Skeletal muscle cell (primary cell): Measurements from ENCODE around the gene FYB1.

Experiments
- DNase-seq: peaks from one replicate; pipeline ENCODE4 v3.0.0-alpha.2; 2010; ENCODE audit warnings: low read depth
- H3K4me3 ChIP-seq: 2 replicates; pipeline ENCODE4 v1.5.1; 2011; ENCODE audit warnings: low read depth, mild to moderate bottlenecking, control low read depth, low read length, moderate library complexity

The FYB1 gene

GRCh38 chr5:39106322-39106721, 113.0 kb downstream of the FYB1 start:
- no peak for DNase-seq
- no peak overlapping the region for H3K4me3 ChIP-seq

- H3K4me3 ChIP-seq: no peak overlapping the region
- no peak for DNase-seq
These were observed 115.1 kb downstream of the FYB1 start for GRCh38 chr5:39104221-39104620.

- peak; percentile 39 for DNase-seq
- H3K4me3 ChIP-seq: no peak overlapping the region
These were observed 116.6 kb downstream of the FYB1 start for GRCh38 chr5:39102684-39103155.

- no peak overlapping the region for H3K4me3 ChIP-seq
- DNase-seq: peak; percentile 96
These were observed 118.4 kb downstream of the FYB1 start for GRCh38 chr5:39100851-39101396.

- H3K4me3 ChIP-seq: no peak overlapping the region
- DNase-seq: no peak
These were observed 119.0 kb downstream of the FYB1 start for GRCh38 chr5:39100301-39100850.

GRCh38 chr5:39099831-39100230, 119.5 kb downstream of the FYB1 start:
- H3K4me3 ChIP-seq: no peak overlapping the region
- DNase-seq: no peak

- H3K4me3 ChIP-seq: no peak overlapping the region
- no peak for DNase-seq
These were observed 126.0 kb downstream of the FYB1 start for GRCh38 chr5:39093352-39093751.

- no peak for DNase-seq
- no peak overlapping the region for H3K4me3 ChIP-seq
These were observed 126.6 kb downstream of the FYB1 start for GRCh38 chr5:39092581-39093351.

- H3K4me3 ChIP-seq: no peak overlapping the region
- DNase-seq: no peak
These were observed 127.3 kb downstream of the FYB1 start for GRCh38 chr5:39091940-39092580.

- DNase-seq: no peak
- H3K4me3 ChIP-seq: no peak overlapping the region
These were observed 135.4 kb downstream of the FYB1 start for GRCh38 chr5:39083968-39084367.

GRCh38 chr5:39082995-39083394, 136.4 kb downstream of the FYB1 start:
- no peak for DNase-seq

GRCh38 chr5:39080597-39081204, 138.7 kb downstream of the FYB1 start:
- H3K4me3 ChIP-seq: no peak overlapping the region
- DNase-seq: no peak

More at GRCh38 chr5:39082995-39083394, 136.4 kb downstream of the FYB1 start:
- H3K4me3 ChIP-seq: no peak overlapping the region

GRCh38 chr5:39080168-39080567, 139.2 kb downstream of the FYB1 start:
- no peak overlapping the region for H3K4me3 ChIP-seq
- DNase-seq: no peak

- H3K4me3 ChIP-seq: no peak overlapping the region
- no peak for DNase-seq
These were observed 140.2 kb downstream of the FYB1 start for GRCh38 chr5:39079147-39079546.

- DNase-seq: no peak
- H3K4me3 ChIP-seq: no peak overlapping the region
These were observed 142.3 kb downstream of the FYB1 start for GRCh38 chr5:39076757-39077728.

GRCh38 chr5:39076101-39076756, 143.1 kb downstream of the FYB1 start:
- no peak for DNase-seq
- no peak overlapping the region for H3K4me3 ChIP-seq

GRCh38 chr5:39074017-39074814, 145.1 kb downstream of the FYB1 start, which contains the start of gene RICTOR:
TSS of gene RICTOR (minus strand) at chr5:39074399. CDS start at chr5:39074377, 22 bp downstream.
- peak within 1 kb of the TSS; percentile 90 for H3K4me3 ChIP-seq
- peak; percentile 52 for DNase-seq

GRCh38 chr5:39073767-39074016, 145.7 kb downstream of the FYB1 start:
- DNase-seq: no peak

More at GRCh38 chr5:39073767-39074016, 145.7 kb downstream of the FYB1 start:
- H3K4me3 ChIP-seq: peak overlapping the region; percentile 90
